ENCODE measurements around the gene GIPR. TPM values are rescaled to one million over a fixed set of nuclear protein-coding genes. Genes with fewer than 3 reads are reported as not detected.

GIPR gene
- total and polyA plus RNA-seq, 2 of the 13 experiments (the other 11 are each of a cell fraction or from before 2014, with no cell fraction given): 0.15 to 1.2 TPM

GRCh38 chr19:45691516-45692186, 23.6 kb downstream of the GIPR start, which contains the start of gene SNRPD2 (continued):
- TF ChIP-seq ZBTB2 (CRISPR knock-in tag; IDR thresholded peaks at IDR 0.05; ENCODE audit: low read depth): peak; percentile 41; the same call in 1 of the 2 replicates
- TF ChIP-seq IRF2 (CRISPR knock-in tag; IDR thresholded peaks at IDR 0.05): peak; percentile 60; the same call in 1 of the 2 replicates
- peak; percentile 90 for TF ChIP-seq HBP1 (CRISPR knock-in tag; IDR thresholded peaks at IDR 0.05; ENCODE audit: low read depth)
- TF ChIP-seq GTF2F1 (IDR thresholded peaks at IDR 0.05; ENCODE audit: low read length): no peak
- TF ChIP-seq ZBTB38 (CRISPR knock-in tag; IDR thresholded peaks at IDR 0.05): peak; percentile 53; the same call in 1 of the 2 replicates
- TF ChIP-seq ZNF704 (CRISPR knock-in tag; IDR thresholded peaks at IDR 0.05; ENCODE audit: borderline replicate concordance): peak; percentile 51; the same call in 1 of the 2 replicates
- TF ChIP-seq ZNF407 (CRISPR knock-in tag; IDR thresholded peaks at IDR 0.05; ENCODE audit: not compliant biosample characterization): no peak
- TF ChIP-seq XRCC5 (optimal IDR thresholded peaks at IDR 0.05; ENCODE audit: low read length): no peak
- TF ChIP-seq RFXANK (CRISPR knock-in tag; IDR thresholded peaks at IDR 0.05): 0 out of 2 replicates have a peak, but pooled peaks have one; percentile 30
- TF ChIP-seq ZNF235 (CRISPR knock-in tag; IDR thresholded peaks at IDR 0.05; ENCODE audit: borderline replicate concordance): no peak
- TF ChIP-seq TGIF2 (CRISPR knock-in tag; IDR thresholded peaks at IDR 0.05): 0 out of 2 replicates have a peak, but pooled peaks have one; percentile 73
- TF ChIP-seq HMGXB4 (CRISPR knock-in tag; IDR thresholded peaks at IDR 0.05; ENCODE audit: borderline replicate concordance in 1 of 2, low read depth in 1 of 2): peak; percentile 63 to 71; a peak in 3 of 4 replicates
- no peak for TF ChIP-seq ZNF737 (CRISPR knock-in tag; IDR thresholded peaks at IDR 0.05; ENCODE audit: borderline replicate concordance)
